GM19351 (cell line): ENCODE results near the gene RARG.
"Not testable (repeated sequence)": the region's sequence is repeated elsewhere in the genome, so short reads cannot be mapped to it uniquely, and the experiment has no call there.

Experiments
- ATAC-seq: cut with Tn5 transposase; IDR thresholded peaks from one replicate; pipeline ENCODE4 v1.9.1; 2021; ENCODE audit warnings: mild to moderate bottlenecking, moderate library complexity; ENCODE audit not compliant: unreplicated experiment

The RARG gene

GRCh38 chr12:53174881-53175491, 57.0 kb downstream of the RARG start:
- ATAC-seq: no peak

DNA sequence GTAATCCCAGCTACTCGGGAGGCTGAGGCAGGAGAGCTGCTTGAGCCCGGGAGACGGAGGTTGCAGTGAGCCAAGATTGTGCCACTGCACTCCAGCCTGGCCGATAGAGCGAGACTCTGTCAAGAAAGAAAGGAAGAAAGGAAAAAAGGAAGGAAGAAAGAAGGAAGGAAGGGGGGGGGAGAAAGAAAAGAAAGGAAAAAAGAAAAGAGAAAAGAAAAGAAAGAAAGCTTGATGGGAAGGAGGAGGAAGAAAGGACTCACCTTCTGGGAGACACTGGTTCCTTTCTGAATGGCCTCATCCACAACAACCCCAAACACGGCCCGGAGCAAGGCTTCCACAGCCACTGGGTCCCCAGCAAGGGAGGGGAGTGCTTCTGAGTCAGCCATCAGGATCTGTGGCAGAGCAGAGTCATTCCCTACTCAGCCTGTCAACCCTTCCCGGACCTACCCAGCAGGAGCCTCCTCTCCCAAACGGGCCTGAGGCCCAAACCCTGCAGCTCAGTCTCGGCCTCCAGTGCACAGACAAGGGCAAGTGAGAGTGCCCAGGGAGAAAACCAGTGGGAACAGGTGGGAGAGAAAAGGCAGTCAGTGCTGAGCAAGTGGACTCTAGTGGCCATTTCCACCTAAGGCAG, 58.8 kb downstream of the RARG start:
- ATAC-seq: no peak

- no peak for ATAC-seq
Measured at GRCh38 chr12:53172352-53172751, 59.7 kb downstream of the RARG start.

GRCh38 chr12:53171725-53172329, 60.2 kb downstream of the RARG start:
- ATAC-seq: no peak

DNA sequence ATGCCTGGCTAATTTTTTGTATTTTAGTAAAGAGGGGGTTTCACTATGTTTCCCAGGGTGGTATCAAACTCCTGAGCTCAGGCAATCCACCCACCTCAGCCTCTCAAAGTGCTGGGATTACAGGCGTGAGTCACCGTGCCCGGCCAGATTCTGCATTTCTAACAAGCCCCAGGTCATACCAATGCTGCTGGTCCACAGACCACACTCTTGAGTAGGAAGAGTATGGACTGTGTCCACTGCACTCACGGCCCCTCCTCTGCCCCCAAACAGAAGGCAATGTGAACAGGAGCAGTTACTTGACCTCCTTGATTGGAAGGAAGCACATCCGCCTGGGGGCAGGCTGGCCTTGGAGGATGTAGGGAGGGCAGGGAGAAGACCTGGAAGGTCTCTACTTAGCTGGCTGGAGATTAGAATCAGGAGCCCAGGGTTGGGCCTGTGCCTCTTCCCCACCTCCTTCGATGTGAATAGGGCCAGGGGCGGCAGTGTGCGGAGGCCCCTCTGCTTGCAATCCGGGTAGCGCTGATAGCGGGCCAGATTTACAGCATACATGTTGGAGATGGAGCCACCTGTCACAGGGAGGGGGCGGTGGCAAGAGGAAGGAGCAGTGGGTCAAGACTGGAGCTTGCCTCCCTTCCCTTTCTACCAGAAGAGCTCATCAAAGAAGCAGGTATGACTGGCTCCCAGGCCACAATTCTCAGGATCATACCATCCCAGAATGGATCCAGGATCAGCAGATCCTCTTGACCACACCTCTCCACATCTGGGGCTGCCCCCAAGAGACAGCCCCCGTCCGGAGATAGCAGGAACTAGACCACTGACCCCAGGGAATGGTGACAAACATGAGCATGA, 60.9 kb downstream of the RARG start:
- no peak for ATAC-seq

- ATAC-seq: no peak
Measured at GRCh38 chr12:53170215-53170614, 61.8 kb downstream of the RARG start.

GRCh38 chr12:53169644-53170043, 62.4 kb downstream of the RARG start:
- no peak for ATAC-seq

DNA sequence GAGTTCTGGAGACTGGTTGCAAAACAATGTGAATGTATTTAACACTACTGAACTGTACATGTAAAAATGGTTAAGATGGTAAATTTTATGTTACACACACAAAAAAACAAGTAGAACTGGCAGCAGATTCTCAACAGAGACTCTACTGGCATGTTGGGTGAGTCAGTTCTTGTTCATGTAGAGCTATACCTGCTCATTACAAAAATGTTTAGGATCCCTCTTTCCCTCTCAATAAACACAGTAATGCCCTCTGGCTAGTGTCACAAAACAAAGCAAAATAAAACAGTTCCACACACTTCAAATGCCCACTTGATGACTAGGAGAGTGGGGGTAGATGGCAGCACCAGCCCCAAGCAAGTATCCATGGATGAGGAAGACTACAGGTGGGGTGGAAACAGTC, 65.2 kb downstream of the RARG start:
- no peak for ATAC-seq

- not testable (repeated sequence) for ATAC-seq
Measured at GRCh38 chr12:53163008-53163407, 69.0 kb downstream of the RARG start.

- no peak for ATAC-seq
Measured at GRCh38 chr12:53161119-53161911, 70.7 kb downstream of the RARG start.

DNA sequence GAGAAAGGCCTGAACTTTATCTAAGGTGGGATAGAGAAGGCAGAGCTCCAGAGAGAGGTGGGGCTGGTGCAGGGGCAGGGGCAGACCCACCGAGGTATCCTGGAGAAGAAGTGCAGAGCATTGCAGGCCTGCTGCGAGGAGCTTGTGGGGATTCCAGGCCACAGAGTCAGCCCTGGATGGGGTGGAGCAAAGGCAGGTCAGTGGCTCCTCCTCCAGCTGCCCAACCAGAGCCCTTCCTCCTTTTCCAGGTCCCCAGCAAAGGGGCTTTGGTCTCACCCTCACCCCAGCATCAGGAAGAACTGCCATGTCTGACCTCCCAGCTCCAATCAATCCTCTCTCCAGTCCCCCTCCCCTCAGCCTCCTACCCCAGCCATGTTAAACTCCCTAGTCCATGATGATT, 71.3 kb downstream of the RARG start:
- no peak for ATAC-seq
